HTR-8/SVneo (cell line): ENCODE results near the gene MAP3K1.
"Not testable (repeated sequence)": the region's sequence is repeated elsewhere in the genome, so short reads cannot be mapped to it uniquely, and the experiment has no call there.

Experiments used
- DNase-seq: peaks from one replicate; pipeline ENCODE4 v3.0.0; 2011; ENCODE audit warnings: low spot score, mixed read lengths; ENCODE audit not compliant: insufficient read length
- FAIRE-seq: peaks from 2 replicates; lab custom pipeline; 2011; peaks lifted over from hg19 to GRCh38; lab: Jason Lieb, UNC

MAP3K1 gene

GRCh38 chr5:56814963-56815657 lies at the start of gene MAP3K1:
Gene MAP3K1, plus strand, starts transcription at chr5:56815549. Its CDS starts 25 bp downstream, at chr5:56815574.
- FAIRE-seq, result peak; percentile 69

DNA sequence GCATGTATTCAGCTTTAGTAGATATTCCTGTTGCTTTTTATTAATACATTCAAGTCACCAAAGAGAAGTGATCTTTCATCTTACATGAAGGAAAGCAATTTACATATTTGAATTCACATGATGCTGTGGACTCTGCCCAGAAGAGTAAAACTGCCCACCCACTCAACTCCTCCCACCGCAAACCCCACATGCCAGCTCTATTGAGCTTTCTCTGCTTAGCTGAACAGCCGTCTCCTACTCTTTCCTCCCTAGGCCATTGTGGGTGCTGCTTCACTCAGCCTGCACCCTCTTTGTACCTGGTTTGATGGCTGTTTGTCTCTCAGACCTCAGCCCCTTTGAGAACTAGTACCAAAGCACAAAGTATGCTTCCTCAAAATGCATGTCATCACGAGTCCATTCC lies 48.4 kb upstream of the MAP3K1 start:
- no peak for FAIRE-seq
- no peak for DNase-seq

More at GRCh38 chr5:56814963-56815657, at the start of gene MAP3K1:
- peak; percentile 76 for DNase-seq

GRCh38 chr5:56769875-56770604 lies 45.3 kb upstream of the MAP3K1 start:
- DNase-seq, result no peak
- no peak for FAIRE-seq

DNA sequence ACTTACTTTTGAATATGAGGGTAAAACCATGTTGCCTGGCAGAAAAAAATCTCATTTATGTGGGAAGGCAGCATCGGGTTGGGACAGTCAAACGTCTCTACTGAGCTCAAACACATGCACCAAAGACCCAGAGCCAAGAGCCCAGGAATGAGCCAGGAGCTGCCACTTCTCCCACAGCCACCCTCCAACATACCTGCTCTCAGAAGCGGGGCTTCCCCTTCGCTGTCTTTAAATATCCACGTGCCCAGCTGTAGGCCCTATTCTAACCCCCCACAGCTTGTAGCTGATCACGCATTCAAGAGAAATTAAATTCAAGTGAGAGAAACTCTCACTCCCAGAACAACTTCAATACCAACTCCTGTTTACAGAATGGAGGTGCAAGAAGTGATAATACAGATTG lies 42.6 kb upstream of the MAP3K1 start:
- FAIRE-seq (no peak), DNase-seq (no peak)

DNA sequence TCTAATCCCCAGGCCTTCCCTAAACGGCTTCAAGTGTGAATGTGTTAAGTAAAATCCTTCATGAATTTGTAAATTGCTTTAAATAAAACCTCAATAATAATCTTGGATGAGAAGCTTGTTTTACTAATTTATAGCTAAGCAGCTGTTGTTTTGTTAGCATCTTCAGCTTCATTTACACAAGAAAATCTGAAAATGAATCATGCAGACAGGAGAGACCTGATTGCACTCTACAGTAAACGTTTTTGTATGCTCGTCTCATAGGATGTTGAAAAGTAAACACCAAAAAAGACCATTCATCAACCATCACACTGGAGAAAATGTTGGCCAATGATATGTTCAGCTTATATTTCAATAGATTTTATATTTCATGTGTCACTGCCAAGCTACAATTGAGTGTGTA lies 40.4 kb upstream of the MAP3K1 start:
- no peak for DNase-seq
- no peak for FAIRE-seq

DNA sequence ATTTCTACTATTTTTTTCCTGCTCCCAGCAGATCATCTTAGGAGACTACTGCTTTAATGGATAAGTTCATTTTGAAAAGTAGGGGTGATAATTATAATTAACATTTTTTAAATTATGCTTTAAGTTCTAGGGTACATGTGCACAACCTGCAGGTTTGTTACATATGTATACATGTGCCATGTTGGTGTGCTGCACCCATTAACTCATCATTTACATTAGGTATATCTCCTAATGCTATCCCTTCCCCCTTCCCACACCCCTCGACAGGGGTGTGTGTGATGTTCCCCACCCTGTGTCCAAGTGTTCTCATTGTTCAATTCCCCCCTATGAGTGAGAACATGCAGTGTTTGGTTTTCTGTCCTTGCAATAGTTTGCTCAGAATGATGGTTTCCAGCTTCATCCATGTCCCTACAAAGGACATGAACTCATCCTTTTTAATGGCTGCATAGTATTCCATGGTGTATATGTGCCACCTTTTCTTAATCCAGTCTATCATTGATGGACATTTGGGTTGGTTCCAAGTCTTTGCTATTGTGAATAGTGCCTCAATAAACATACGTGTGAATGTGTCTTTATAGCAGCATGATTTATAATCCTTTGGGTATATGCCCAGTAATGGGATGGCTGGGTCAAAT lies 39.0 kb upstream of the MAP3K1 start:
- not testable (repeated sequence) for DNase-seq

DNA sequence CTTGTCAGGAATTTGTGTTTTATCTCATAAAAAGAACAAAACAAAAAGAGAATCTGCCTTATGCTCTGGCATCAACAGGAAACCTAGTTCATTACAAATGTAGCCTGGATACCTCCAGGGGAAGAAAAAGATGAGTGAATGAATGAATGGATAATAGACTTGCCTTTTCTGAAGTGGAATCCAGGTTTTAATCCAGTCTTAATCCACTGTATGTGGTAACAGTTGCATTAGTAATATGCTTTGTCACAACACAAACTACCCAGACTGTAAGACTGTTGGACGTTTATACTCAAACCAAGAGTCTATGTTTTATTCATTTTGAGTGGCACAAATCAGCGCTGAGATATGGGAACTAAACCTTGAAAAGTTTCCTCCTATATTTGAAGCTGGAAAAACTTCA lies 32.1 kb upstream of the MAP3K1 start:
- no peak for FAIRE-seq
- no peak for DNase-seq

More for the DNA sequence above, 39.0 kb upstream of the MAP3K1 start:
- peak; percentile 40 for FAIRE-seq

DNA sequence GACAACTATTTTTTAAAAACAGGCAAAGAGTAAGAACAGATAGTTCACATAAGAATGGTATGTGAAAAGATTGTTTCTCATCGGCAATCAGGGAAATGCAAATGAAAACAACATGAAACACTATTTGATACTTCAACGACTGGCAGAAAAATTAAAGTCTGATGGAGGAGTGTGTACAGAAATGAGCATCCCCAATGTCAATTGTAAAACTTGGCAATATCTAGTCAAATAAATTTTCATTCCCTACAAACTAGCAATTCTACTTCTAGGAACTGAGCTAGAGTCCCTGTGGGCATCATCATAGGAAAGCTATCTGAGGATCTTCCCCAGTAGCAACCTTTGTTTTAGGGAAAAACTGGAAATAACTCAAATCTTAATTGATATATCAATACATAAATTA lies 29.0 kb upstream of the MAP3K1 start:
- FAIRE-seq (no peak), DNase-seq (no peak)

GRCh38 chr5:56791396-56791795 lies 24.0 kb upstream of the MAP3K1 start:
- FAIRE-seq, result no peak
- no peak for DNase-seq

GRCh38 chr5:56798521-56798920 lies 16.8 kb upstream of the MAP3K1 start:
- FAIRE-seq (no peak), DNase-seq (no peak)

DNA sequence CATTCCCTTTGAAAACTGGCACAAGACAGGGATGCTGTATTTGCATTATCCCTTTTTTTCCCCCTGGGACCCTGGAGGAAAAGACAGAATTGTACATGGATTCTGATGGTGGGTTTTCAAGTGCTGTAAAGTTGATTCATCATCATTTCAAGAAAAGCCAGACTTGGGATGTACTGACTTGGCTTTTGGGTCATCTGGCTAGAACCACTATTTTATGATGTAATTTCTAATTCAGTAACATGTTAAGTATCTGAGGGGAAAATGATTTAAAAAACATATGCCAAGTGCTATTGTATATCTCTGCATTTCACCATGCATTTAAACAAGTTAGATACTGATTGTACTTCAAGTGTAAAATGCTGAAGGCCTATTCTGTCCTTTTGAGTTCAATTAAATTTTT lies 15.2 kb upstream of the MAP3K1 start:
- no peak for FAIRE-seq

GRCh38 chr5:56801256-56801655 lies 14.1 kb upstream of the MAP3K1 start:
- DNase-seq, result no peak
- no peak for FAIRE-seq

More for the DNA sequence above, 15.2 kb upstream of the MAP3K1 start:
- DNase-seq, result no peak

DNA sequence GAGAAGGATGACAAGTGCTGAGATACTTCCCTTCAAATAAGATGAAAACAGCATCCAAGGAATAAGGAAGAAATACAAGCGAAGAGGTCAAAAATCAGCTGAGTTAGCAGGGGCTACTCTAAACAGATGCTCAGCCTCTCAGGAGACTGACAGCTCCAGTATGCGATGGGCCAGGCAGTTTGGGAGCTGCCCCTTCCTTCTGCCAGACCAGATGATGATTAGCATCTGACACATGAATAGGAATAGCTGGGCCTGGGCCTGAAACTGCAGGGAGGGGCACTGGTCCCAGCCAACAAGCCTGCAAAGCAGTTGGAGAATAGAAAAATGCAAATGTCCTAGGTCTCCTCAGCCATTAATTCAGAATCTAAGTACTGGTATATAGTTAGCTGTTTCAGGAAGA lies 13.1 kb upstream of the MAP3K1 start:
- FAIRE-seq (no peak), DNase-seq (no peak)

DNA sequence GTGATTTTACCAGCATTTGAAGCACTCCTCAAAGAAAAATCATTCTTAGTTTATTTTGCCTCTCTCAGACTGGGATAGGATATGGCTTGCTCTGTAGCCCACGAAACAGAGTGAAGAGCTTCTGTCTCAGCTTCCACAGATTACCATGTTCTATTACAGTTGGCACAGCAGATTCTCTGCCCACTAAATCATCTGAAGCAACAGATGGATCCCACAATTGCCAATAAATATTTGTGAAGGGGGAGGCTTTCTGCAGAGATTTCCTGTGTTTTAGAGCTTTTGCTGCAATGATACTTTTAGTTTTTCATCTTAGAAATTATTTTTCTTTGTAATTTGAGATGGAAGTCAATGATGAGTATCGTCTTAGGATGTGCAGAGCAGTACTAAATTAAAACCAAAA lies 12.3 kb upstream of the MAP3K1 start:
- DNase-seq (no peak), FAIRE-seq (no peak)

DNA sequence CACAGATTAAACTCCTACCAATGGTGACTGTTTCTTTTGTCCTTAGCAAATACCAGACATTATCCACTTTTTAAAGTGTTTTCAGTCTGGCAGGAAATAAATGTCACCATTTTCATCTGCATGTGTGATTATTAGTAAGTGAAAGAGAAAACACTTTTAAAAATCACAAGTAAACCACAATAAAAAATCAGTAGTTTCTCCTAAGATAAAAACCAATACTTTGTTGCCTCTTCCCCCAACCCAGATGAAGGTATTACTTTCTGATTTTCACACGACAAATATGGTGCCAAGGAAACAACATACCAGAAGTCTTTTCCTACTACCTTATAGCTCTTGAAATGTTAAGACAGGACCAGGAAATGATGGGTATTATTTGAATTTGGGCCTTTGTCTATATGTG lies 11.5 kb upstream of the MAP3K1 start:
- DNase-seq (no peak), FAIRE-seq (no peak)

DNA sequence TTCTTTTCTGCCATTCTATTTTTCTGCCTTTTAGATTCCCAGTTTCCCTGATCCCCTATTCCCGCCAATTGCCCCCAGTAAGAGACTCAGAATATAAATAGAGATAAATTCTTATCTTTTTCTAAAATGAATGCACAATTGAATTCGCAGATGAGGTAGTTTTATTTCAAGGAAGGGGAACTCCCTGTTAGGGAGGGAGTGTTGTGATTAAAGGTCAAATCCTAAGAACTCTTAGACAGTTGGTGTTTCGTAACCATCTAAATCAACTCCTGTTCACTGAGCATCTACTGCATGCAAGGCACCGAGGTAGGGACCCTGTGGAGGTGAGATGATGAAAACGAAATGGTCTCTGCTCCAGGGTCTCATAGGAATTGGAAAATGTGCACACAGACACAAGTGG lies 7.7 kb upstream of the MAP3K1 start:
- FAIRE-seq (no peak), DNase-seq (no peak)

GRCh38 chr5:56808211-56808610 lies 7.1 kb upstream of the MAP3K1 start:
- DNase-seq (no peak), FAIRE-seq (no peak)

DNA sequence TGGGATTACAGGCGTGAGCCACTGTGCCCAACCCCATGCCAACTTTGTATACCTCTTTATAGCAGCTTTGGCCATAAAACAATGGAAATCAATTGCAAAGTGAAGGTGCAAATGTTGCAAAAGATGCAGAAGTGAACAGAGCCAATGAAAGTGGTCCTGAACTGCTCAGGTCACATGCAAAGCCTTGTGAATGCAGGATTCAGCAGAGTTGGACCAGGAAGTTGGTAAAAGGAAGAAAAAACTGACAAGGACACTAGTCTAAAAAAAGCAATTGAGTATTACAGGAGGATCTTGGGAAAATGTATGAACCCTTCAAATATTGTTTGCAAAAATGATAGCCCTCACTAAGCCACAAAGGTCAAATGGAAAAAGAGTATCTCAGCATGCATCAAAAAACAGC lies 4.5 kb upstream of the MAP3K1 start:
- DNase-seq (no peak), FAIRE-seq (no peak)

DNA sequence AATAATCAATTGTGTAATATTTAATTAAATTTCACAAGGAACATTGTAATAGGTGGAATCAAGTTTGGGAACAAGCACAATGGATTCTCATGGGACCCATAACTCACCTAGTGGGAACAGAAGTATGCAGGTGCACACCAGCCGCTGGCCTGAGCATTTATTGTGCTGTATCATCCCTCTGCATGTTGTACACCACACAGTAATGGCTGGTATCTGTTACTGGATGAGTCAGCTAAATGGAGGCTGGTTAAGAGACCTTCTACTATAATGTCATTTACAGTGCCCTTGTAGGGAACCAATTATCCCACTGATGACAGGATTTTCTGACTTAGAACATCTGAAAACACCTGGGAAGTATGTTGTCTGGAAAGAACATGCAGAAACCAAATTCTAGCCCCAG lies 3.2 kb upstream of the MAP3K1 start:
- FAIRE-seq, result no peak
- DNase-seq, result no peak

- DNase-seq (no peak), FAIRE-seq (no peak)
These were observed 2.0 kb upstream of the MAP3K1 start for GRCh38 chr5:56813302-56813701.

GRCh38 chr5:56814361-56814962 lies 887 bp upstream of the MAP3K1 start:
- FAIRE-seq (no peak), DNase-seq (no peak)
